ENCODE results near the gene TM2D1.

TM2D1 gene

DNA sequence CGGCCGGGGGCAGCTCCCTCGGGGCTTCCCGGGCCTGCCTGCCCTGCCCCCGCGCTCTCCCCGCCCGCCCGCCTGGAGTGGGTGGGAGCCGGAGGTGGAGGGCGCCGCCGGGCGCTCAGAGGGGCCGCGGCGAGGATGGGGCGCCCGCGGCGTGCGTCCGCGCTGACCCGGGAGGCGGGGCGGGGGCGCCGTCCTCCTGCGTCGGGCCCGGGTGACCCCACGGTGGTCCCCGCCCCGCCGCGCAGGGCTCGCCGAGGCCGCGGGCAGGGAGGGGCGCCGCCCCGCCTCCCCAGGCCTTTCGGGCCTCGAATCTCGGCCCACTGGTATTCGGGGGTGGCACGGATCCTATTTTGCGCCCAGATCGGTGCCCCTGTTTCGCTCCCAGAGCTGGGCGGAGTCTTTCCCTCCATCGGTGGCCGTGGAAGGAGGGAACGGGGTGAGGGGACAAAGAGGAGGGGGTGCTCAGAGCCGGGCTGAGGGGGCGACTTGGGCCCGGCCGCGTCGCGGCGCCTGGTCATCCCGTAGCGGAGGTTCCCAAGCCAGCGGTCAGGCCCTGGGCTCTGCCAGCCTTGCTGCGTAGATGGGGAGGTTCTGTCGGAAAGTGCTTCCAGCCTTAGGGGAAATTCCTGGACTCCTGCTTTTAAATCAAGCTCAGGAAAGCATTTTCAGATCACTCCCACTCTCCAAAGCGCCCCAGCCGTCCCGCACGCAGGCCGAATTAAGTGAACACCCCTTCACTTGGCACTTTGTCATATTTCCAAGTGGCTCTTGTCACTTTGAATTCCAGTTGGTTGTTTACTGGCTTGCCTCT, 17.9 kb upstream of the TM2D1 start:
- ATAC-seq = peak; percentile 69
- TF ChIP-seq ARNTL (CRISPR knock-in tag; IDR thresholded peaks at IDR 0.05; ENCODE audit: borderline replicate concordance, low read depth) = no peak
- TF ChIP-seq, protein P1, sequence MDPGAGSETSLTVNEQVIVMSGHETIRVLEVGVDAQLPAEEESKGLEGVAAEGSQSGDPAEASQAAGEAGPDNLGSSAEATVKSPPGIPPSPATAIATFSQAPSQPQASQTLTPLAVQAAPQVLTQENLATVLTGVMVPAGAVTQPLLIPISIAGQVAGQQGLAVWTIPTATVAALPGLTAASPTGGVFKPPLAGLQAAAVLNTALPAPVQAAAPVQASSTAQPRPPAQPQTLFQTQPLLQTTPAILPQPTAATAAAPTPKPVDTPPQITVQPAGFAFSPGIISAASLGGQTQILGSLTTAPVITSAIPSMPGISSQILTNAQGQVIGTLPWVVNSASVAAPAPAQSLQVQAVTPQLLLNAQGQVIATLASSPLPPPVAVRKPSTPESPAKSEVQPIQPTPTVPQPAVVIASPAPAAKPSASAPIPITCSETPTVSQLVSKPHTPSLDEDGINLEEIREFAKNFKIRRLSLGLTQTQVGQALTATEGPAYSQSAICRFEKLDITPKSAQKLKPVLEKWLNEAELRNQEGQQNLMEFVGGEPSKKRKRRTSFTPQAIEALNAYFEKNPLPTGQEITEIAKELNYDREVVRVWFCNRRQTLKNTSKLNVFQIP (CRISPR knock-in tag; IDR thresholded peaks at IDR 0.05; ENCODE audit: borderline replicate concordance, low read depth) = no peak
- no peak; the same call in 1 of the 2 replicates for TF ChIP-seq ZFP30 (CRISPR knock-in tag; IDR thresholded peaks at IDR 0.05)
- TF ChIP-seq ZFP3 (CRISPR knock-in tag; IDR thresholded peaks at IDR 0.05) = no peak
- TF ChIP-seq, protein P2, sequence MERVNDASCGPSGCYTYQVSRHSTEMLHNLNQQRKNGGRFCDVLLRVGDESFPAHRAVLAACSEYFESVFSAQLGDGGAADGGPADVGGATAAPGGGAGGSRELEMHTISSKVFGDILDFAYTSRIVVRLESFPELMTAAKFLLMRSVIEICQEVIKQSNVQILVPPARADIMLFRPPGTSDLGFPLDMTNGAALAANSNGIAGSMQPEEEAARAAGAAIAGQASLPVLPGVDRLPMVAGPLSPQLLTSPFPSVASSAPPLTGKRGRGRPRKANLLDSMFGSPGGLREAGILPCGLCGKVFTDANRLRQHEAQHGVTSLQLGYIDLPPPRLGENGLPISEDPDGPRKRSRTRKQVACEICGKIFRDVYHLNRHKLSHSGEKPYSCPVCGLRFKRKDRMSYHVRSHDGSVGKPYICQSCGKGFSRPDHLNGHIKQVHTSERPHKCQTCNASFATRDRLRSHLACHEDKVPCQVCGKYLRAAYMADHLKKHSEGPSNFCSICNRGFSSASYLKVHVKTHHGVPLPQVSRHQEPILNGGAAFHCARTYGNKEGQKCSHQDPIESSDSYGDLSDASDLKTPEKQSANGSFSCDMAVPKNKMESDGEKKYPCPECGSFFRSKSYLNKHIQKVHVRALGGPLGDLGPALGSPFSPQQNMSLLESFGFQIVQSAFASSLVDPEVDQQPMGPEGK (CRISPR knock-in tag; IDR thresholded peaks at IDR 0.05; ENCODE audit: borderline replicate concordance) = no peak
- TF ChIP-seq, protein P3, sequence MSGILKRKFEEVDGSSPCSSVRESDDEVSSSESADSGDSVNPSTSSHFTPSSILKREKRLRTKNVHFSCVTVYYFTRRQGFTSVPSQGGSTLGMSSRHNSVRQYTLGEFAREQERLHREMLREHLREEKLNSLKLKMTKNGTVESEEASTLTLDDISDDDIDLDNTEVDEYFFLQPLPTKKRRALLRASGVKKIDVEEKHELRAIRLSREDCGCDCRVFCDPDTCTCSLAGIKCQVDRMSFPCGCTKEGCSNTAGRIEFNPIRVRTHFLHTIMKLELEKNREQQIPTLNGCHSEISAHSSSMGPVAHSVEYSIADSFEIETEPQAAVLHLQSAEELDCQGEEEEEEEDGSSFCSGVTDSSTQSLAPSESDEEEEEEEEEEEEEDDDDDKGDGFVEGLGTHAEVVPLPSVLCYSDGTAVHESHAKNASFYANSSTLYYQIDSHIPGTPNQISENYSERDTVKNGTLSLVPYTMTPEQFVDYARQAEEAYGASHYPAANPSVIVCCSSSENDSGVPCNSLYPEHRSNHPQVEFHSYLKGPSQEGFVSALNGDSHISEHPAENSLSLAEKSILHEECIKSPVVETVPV (CRISPR knock-in tag; IDR thresholded peaks at IDR 0.05) = no peak
- no peak for TF ChIP-seq SNAI2 (CRISPR knock-in tag; IDR thresholded peaks at IDR 0.05)
- TF ChIP-seq ZNF70 (CRISPR knock-in tag; IDR thresholded peaks at IDR 0.05) = no peak
- no peak for TF ChIP-seq GLIS3 (CRISPR knock-in tag; IDR thresholded peaks at IDR 0.05)
- no peak for TF ChIP-seq RARB (CRISPR knock-in tag; IDR thresholded peaks at IDR 0.05)
- TF ChIP-seq ESRRG (CRISPR knock-in tag; IDR thresholded peaks at IDR 0.05) = no peak
- TF ChIP-seq, protein P4, sequence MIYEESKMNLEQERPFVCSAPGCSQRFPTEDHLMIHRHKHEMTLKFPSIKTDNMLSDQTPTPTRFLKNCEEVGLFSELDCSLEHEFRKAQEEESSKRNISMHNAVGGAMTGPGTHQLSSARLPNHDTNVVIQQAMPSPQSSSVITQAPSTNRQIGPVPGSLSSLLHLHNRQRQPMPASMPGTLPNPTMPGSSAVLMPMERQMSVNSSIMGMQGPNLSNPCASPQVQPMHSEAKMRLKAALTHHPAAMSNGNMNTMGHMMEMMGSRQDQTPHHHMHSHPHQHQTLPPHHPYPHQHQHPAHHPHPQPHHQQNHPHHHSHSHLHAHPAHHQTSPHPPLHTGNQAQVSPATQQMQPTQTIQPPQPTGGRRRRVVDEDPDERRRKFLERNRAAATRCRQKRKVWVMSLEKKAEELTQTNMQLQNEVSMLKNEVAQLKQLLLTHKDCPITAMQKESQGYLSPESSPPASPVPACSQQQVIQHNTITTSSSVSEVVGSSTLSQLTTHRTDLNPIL (CRISPR knock-in tag; IDR thresholded peaks at IDR 0.05; ENCODE audit: low read depth) = no peak

DNA sequence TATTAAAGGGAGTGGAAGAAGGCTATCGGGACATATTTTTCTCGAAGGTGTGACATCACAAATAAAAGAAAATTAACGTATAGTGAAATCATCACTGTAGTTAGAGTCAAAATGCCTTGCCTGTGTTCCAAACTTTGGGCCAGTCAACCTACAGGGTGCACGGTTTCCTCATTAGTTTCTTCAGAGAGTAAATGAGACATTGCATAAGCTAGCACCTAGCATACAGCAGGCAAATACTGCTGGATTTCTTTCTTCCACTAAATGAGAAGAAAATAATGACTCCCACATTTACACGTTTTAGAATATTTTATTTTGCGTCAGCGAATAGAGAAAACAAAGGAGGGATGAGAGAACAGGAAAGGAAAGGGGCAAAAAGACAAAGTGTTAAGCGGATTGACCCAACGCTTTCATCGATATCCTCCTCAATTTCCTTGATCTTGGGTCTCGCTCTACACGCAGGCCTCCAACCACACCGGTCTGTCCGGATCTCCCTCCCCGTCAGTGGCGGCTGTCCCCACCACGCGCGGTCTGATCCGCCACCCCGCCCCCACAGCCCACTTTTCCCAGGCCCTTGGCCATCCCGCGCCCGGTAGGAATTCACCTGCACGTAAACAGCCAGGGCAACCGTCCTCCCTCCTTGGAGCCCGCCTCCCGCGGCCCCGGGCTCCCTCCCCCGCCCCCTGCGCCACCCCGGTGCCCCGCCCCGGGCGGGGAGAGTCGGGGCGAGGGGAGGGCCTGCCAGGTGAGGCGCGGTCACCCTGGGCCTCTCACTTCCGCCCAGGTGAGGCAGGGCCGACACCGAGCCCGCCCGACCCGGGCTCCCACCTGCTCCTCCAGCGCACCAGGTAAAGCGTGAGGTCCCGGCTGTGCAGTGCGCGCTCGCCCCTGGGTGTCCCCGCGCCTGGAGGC, 17.0 kb upstream of the TM2D1 start, which contains the start of gene PATJ:
TSS of gene PATJ (plus strand) at position 770 of the 909 bp plus-strand sequence. CDS start 20,413 bp downstream, outside the sequence.
- peak; percentile 69 for ATAC-seq
- no peak for TF ChIP-seq BACH2 (CRISPR knock-in tag; IDR thresholded peaks at IDR 0.05; ENCODE audit: borderline replicate concordance)
- TF ChIP-seq PPARA (CRISPR knock-in tag; IDR thresholded peaks at IDR 0.05; ENCODE audit: borderline replicate concordance) = no peak
- TF ChIP-seq ZNF70 (CRISPR knock-in tag; IDR thresholded peaks at IDR 0.05) = no peak
- no peak for TF ChIP-seq ZFP30 (CRISPR knock-in tag; IDR thresholded peaks at IDR 0.05)
- TF ChIP-seq, protein P2 (CRISPR knock-in tag; IDR thresholded peaks at IDR 0.05; ENCODE audit: borderline replicate concordance) = no peak
- TF ChIP-seq ZNF8 (CRISPR knock-in tag; IDR thresholded peaks at IDR 0.05) = no peak
- no peak for TF ChIP-seq TCF4 (CRISPR knock-in tag; IDR thresholded peaks at IDR 0.05; ENCODE audit: borderline replicate concordance)
- no peak for TF ChIP-seq GLIS3 (CRISPR knock-in tag; IDR thresholded peaks at IDR 0.05)

DNA sequence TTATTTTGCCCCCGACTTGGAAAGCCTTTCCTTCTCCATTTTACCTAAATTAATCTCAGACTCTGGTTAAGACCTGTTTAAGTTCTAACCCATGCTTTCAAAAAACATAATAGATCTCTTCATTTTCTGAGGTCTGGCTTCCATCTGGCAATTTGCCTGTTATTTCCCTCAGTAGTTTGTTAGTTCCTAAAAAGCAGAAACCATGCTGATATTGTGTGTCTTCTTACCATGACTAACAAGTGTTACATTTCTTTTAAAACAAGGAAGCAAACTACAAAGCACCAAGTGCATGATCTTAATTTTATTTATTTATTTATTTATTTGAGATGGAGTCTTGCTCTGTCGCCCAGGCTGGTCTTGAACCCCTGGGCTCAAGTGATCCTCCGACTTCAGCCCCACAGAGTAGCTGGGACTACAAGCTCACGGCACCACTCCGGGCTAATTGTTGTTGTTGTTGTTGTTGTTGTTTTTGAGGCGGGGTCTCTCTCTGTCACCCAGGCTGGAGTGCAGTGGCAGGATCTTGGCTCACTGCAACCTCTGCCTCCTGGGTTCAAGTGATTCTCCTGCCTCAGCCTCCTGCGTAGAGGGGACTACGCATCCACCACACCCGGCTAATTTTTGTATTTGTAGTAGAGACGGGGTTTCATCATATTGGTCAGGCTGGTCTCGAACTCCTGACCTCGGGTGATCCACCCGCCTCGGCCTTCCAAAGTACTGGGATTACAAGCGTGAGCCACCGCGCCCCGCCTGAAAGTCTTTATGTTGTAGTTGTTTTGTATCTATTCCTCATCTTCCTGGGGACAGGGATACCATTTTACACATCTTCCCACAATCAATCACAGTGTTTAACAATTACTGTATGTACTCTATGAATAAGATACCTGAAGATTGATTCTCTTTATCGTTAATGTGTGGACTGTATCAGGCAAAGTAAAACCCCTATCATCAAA, 16.1 kb upstream of the TM2D1 start:
- TF ChIP-seq TOX (CRISPR knock-in tag; IDR thresholded peaks at IDR 0.05; ENCODE audit: borderline replicate concordance) (no peak), RARB (CRISPR knock-in tag; IDR thresholded peaks at IDR 0.05) (no peak), ZC3H10 (CRISPR knock-in tag; IDR thresholded peaks at IDR 0.05) (no peak), ZNF565 (CRISPR knock-in tag; conservative IDR thresholded peaks at IDR 0.05; ENCODE audit: low read depth) (no peak)
- TF ChIP-seq, protein P1 (CRISPR knock-in tag; IDR thresholded peaks at IDR 0.05; ENCODE audit: borderline replicate concordance, low read depth) = no peak
- ATAC-seq = no peak
